Activated CD4-positive, alpha-beta T cell treated with anti-CD3 and anti-CD28 coated beads for 48 hours (primary cell): Measurements from ENCODE around the gene GGCT.

Experiments used
- DNase-seq: peaks from one replicate; pipeline ENCODE4 v3.0.0-alpha.2; 2020

GGCT gene

DNA sequence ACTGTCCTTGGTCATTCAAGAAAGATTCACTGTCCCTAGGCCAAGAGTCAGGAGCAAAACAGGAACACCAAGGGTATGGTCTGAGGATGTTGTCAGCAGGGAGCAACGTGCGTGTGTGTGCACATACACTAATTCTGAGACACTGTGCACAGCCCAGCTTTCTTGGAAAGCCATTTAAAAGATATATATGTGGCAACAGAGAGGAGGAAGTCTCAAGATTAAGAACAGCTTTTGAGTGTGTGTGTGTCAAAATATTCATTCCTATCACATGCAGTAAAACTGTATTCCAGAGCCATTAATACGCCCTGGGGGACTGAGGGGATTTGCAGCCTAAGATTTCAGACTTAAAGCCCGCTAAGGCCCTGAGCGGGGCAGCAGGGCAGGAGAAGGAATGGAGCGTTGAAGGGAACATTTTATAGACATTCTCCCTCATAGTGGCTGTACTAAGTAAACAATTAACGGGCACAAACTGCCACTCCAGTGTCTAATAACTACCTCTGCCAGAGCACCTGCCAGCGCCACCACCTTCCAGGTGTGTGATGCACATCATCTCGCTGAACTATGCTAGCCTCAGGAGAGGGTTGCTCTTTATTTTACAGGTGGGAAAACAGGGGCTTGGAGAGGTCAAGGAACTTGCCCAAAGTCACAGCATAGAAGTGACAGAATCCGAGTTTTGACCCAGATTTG, 28.0 kb downstream of the GGCT start:
- DNase-seq: no peak

DNA sequence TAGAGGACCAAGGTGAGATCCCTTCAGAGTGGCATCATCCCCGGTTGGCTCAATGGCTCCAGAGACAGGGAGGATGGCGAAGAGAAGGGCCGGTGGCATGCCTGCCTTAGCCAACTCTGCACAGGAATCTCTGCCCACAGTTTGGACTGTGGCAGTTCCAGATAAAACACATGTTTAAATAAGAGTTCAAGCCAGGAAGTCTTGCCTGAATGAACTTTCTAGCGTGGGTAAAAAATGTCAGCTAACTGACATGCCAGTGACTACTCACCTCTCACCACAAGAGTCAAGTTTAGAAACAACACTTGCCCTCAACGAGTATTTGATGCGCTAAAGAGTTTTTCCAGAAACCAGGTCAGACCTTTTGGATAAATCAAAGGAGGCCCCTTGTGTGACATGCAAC, 29.0 kb downstream of the GGCT start:
- DNase-seq: no peak

DNA sequence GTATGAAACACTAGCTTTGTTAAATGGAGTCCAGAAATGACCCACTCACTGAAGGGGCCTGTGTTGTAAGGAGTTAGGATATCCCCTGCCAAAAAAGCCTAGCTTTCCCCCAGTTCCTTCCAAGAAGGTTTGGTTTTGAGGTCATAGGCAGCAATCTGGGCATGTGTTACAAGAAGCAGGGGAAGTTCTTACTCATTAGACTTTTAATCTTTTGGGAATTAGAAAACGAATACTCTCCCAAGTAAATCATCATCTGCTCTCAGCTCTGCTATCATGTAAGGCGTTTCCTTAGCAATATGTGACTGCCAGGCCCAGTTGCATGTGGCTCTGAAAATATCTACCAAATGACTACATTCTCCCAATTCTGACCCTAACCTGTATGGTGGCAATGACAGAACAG, 29.7 kb downstream of the GGCT start:
- no peak for DNase-seq

DNA sequence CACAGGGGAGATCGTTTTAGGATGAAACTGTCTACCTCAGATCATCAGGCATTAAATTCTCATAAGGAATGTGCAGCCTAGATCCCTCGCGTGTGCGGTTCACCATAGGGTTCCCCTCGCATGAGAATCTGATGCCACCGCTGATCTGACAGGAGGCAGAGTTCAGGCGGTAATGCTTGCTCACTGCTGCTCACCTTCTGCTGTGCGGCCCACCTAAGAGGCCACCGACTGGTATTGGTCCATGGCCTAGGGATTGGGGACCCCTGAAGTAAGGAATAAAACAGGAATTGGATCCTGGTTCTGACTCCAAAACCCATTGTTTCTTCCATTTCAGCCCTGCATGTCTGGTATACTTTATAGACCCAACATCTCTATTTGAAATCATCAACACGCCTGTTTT, 30.1 kb downstream of the GGCT start:
- no peak for DNase-seq

DNA sequence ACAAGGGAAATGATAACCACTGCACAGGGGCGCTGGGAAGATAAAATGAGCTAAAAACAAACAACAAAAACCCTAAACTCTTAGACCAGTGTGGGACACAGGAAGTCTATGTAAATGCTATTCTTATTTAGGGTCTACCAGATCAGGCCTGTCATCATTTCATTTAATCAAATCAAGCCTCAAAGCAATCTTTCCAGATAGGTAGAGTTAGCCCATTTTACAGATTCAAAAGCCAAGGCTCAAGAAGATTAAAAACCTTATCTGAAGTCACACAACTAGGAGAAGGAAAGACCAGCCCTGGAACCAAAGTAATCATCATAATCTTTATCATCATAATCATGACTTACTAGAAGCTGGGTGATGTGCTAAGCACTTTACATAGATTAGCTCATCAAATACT, 30.7 kb downstream of the GGCT start:
- no peak for DNase-seq

DNA sequence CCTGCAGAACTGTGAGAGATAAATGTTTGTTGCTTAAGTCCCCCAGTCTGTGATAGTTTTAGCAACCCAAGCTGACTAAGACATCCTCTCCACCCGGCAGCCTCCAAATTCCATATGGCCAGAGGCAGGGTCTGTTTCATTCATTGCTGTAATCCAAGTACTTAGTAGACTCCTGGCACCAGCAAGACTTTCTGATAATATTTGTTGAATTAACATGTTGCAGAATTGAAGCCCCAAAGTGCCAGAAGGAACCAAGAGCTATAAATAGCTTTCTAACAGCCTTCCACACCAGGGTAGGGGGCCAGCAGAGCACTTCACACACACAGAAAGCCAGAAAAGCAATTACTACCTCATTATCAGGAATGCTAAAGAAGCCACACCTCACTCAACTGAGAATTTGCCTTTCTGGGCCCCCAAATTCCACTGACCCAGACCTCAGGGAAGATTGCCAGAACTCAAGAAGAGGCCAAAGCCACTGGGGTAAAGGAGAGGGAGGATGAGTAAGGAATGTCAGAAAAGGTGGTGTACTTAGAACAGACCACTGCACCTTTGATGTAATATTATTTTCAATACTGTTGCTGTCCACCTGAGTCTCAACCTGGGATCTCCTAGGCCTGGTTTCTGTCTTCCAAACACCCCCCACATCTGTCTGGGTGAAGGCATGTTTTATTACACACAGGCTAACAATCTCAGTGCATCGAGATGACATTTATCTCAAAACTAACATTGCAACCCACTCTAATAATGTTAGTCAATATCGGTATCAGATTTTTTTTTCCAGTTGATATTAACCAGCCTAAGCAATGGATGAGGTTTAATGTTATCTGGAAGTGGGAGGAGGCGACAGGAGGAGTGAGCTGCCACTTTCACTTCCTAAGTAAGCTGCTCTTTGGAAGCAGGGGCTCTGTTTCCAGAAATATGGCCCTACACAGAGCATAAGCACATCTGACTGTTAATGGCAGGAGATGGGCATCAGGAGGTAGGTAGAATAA, 31.5 kb downstream of the GGCT start:
- no peak for DNase-seq

DNA sequence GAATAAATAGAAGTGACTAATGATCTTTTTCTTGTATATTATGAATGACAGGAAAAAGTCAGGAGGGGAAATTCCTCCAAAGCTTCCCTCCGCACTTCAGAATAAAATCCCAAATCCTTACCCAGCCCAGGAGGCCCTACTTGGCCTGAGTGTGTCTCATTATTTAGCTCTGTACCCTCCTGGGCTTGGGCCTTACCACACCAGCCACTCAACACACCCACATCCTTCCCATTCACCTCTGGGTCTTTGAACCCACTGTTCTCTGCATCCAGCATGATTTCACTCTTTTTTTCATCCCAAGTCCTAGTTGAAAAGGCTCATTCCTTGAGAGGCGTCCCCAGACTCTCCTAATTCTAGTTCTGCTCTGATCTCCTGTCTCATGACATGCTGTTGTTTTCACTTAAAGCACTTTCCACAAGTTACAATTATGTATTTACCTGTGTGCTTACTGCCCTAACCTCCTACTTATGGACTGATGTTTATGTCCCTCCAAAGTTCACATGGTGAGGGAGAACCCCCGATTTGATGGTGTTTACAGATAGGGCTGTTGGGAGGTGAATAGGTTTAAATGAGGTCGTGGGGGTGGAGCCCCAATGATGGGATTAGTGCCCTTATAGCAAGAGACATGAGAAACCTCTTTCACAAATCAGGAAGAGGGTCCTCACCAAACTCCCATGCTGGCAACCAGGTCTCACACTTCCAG, 32.4 kb downstream of the GGCT start:
- DNase-seq: no peak

DNA sequence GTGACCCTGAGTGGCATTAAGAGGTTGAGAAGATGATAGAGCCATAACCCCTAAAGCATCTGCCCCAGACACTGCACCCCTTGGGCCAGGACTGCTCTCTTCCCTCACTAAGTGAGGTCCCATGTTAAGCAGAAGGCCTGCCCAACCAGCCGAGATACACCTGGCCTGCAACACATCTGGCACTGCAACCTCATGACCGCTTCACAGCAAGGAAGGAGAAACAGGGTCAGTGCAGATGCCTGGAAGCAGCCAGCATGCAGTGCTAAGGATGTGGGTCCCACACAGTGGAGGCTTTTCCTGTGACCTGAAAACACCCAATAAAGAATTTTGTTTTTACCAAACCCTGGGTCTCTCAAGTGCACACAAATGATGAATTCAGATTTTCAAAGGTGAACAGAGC, 33.4 kb downstream of the GGCT start:
- no peak for DNase-seq

DNA sequence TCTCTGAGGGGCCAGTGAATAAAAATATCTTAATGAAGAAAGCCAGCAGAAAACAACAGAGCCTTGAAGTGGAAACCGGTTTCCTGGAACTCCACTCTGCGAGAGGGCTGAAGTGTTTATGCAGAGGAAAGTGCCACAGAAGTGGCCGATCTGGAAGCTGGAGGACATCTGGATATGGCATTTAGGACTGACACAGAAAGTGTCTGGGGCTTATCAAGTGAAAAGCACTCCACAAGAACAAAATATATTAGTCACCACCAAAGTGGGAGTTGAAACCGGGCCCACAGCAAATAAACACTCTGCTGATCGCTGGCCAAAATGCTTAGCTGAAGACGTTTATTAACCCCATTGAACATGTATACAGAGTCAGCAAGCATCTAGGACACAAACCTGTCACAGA, 33.9 kb downstream of the GGCT start:
- DNase-seq: no peak

DNA sequence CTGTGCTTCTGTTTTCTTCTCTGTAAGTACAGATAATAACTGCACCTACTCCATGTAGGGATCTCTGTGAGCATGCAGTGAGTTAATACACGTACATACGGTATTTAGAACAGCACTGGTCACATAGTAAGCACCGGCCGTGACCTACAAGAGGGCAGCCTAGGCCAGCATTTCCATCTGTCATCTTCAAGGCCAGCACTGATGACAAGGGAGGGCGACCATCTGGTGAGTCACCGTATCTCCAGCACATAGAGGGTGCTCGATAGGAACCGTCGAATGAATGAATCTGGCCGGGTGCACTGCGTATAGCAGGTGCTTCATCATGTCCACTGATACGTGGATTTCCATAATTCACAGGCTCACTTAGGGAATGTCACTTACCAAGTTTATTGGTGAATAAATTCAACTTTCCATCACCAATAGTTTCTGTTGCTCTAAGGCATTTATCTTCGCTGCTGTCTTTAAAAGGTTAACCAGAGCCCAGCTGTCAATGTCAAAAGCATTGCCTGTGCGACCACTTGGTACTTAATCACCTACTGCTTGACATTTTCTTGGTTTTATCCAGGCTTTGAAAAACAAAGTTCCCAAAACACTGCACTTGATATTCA, 34.4 kb downstream of the GGCT start:
- no peak for DNase-seq

DNA sequence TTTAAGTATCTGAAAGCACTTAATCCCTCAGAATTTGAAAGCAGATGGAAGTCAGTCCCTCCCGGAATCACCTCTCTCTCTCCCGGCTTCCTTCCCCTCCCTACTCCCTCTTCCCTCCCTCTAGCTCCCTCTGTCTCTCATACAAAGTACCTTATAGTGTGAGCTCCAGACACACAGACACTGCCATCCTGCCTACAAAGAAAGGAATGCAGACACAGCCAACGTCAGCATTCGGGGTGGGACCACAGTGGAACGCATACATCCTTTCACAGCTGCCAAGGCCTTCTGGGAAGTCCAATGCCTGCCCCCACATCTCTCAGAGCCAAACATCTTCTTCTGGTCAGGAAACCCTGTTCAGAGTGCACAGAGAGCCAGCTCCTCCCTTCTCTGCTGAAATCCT, 35.3 kb downstream of the GGCT start:
- no peak for DNase-seq

DNA sequence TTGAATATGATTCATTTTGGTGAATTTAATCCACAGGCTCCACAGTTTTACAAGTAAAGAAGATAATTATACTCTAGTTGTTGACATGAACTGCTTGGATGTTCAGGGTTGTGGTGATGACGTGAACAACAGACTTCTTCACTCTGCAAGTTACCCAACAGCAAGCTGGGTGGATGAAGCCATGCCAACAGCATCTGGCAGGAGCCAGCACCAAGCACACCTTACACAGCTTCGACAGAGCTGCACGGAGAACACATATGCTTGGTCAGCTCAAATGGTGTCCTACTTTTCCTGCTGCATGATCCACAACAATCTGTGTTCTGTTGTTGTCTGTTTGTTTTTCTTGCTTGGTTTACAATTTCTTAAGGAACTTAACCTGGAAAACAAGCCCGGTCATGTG, 35.8 kb downstream of the GGCT start:
- no peak for DNase-seq

DNA sequence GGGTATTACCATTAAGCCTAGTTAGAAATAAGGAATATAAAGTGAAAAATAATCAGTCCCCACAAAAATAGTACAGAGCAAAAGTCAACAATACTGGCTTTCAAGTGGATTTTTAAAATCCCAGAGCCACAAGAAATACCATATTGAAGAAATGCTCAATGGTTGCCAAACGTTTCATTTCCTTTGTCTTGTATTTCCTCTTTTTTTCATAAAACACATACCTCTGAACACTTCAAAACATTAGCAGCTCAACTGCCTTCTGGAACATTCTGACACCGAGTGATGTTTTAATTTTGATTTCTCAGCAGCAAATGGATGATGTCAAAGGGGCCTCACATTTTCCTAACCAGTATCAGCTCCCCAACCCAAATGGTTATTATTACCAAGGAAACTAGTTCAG, 36.6 kb downstream of the GGCT start:
- no peak for DNase-seq

DNA sequence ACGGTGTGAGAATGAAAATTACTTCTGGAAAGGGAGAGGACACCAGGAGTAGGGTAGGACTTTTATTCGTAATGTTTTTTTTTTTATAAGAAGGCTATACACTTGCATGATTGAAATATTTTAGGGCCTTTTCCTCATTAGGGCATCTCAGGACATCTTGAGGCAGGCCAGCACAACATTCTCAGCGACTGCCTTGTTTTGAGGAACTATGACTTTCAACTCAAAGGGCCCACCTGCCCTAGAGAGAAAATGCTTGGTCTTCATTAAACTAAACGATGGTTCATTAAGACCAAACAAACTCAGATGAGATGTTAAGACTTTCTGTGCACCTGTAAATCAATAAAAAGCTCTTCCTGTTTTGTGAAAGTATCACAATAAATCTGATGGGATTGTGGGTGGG, 37.4 kb downstream of the GGCT start:
- no peak for DNase-seq

DNA sequence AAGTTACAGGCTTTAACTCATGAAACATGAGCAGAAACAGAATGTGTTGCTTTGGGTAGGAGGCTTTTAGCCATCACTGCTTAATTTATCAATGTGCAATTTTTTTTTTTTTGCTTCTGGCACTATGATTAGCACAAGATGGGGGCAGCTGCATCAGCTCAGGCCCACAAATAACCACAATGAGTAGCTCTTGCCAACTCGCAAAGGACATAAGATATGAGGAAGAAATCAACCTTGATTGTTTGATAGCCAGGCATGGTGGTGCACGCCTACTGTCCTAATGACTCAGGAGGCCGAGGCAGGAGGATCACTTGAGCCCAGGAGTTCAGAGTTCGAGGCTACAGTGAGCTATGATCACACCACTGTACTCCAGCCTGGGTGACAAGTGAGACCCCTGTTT, 38.4 kb downstream of the GGCT start:
- DNase-seq: no peak

DNA sequence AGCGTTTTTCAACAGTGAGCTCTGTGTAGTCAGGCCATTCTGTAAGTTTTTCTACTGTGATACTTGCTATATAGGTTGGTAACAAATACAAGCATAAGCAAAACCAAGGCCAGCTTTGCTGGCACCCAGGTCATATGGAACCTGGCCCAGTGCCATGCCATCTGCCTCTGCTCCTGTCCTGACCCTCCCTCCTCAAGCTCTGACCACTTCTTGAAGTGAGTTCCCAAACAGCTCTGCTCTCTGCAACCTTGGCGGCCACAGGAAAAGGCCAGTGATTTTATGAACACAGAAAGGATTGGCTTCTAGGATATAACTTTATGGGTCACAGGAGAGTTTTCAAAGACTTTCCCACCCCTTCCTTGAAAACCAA, 38.8 kb downstream of the GGCT start:
- DNase-seq: no peak

DNA sequence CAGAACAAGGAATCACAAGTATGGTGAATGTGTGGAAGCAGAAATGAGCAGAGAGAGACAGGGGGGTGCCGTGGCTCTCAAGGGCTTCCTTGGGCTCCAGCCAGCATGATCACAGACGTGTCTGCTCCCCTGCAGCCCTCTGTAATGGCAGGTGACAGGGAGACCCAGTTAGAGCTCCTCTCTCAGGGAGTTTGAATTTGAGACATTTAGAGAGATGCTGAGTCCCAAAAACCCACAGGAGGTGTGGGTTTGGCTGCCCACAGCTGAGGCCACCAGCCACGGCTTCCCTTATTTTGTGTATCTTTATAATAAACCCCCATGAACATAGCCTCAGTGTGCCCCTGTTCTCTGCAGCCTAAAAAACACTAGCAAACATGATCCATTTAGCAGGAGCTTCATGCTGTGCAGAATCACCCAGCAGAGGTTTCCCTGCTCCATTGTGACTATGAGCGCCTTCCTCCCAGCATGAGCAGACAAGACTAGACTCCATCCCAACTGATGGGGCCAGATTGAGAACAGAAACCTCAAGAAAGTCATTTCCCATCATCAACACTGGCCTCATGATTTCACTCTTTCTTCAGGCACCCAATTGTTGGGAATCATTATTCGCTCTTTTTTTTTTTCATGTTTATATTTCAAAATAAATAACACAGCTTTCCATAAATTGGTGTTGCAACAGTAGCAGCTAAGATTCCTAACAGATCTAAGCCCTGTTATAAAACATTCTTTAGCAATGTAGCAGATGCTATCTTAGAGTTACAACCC, 39.4 kb downstream of the GGCT start:
- no peak for DNase-seq

DNA sequence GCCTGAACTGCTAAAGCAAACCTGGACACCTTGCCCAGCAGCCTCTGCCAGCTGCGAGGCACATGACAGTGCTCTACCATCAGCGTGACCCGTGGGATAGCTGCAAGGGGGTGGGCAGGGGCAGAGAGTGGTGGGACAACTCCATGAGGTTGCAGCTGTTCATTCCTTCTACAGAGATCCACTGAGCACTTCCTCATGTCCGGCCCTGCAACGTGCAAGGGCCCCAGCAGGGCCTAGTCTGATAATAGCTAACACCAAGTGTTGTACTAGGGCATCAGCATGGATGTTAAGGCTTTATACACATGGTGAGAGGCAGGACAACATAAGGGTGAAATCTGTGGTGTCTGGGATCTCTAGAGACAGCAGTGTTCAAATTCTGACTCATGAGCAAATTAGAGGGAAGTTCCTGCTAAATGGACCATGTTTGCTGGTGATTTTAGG, 40.4 kb downstream of the GGCT start:
- no peak for DNase-seq

DNA sequence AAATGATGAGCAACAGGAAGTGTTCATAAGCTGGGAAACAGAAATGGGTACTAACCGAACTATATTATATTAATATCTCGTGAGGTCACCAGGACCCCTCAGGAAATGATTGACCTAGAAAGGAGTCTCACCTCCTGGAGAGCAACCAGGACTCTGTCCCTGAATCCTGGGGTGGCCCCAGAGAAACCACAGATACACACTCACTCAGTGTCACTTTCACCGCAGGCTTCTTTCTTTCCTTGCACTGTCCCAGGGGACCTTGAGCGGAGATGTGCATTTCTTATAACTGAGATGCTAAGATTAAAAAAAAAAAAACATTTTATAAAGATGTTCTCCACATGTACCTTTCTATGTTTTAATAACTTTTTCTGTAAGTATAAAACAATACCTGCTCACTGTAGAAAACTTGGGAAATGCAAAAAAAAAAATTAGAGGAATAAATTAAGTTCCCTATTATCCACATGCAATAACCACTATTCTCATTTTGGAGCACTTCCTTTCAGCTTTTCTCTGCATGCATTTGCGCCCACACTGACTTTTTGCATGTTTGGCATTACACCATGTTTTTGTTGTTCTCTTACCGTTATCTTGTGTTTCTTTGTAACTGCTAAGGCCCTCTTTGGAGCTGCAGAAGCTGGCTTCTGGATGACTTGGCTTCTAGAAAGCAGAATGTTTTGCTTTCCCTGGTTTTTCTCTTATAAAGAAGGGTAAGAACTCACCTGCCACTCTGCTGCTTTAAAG, 41.1 kb downstream of the GGCT start:
- no peak for DNase-seq

DNA sequence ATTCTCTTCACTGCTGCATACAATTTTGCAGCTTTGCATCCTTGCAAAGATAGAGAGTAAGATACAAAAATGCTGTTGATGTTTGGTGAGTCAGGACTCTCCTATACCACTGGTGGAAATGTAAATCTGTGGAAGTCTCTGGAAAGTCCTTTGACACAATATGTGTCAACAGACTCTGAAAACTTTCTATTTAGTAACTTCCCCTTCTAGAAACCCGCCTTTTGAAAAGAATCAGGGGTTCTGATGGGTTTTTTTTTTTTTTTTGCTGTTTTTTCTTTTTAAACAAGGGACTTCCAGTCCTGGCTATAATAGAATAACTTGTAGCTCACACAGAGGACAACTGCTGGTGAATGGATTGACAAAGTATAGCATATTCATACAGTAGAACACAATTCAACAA, 42.5 kb downstream of the GGCT start:
- no peak for DNase-seq

DNA sequence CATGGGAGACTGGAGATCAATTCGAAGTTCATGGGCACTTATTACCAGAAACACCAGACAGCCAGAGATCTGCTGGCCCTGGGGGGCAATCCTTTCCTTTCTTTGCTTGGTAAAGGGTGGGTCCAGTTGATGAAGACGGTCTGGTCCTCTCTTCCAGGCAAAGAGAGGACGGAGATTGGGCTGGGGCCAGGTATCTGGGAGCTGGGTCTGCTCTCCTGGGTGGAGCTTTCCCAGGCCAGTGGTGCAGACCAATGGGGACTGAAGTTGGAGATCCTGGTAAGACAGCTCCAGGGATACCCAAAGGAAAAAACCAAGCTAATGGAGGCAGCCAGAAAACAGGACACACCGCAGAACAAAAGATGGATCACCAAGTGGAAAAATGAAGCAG, 44.4 kb downstream of the GGCT start:
- no peak for DNase-seq
